A204.1 (cell line): ENCODE results near the gene KRT38.
"Not testable (repeated sequence)": the region's sequence is repeated elsewhere in the genome, so short reads cannot be mapped to it uniquely, and the experiment has no call there.

Experiments used
- FAIRE-seq: peaks from 2 replicates; lab custom pipeline; 2012; peaks lifted over from hg19 to GRCh38; lab: Jason Lieb, UNC

Gene KRT38

GRCh38 chr17:41457676-41458075 lies 16.9 kb upstream of the KRT38 start:
- FAIRE-seq = no peak

- FAIRE-seq = no peak
Measured at GRCh38 chr17:41456204-41456603, 15.4 kb upstream of the KRT38 start.

GRCh38 chr17:41455236-41455635 lies 14.5 kb upstream of the KRT38 start:
- no peak for FAIRE-seq

- FAIRE-seq = no peak
Measured at GRCh38 chr17:41453066-41453465, 12.3 kb upstream of the KRT38 start.

- FAIRE-seq = no peak
Measured at GRCh38 chr17:41452281-41452680, 11.5 kb upstream of the KRT38 start.

GRCh38 chr17:41451154-41451728 lies 10.5 kb upstream of the KRT38 start:
- FAIRE-seq = no peak

- FAIRE-seq = no peak
Measured at GRCh38 chr17:41449008-41449407, 8.2 kb upstream of the KRT38 start.

GRCh38 chr17:41448506-41448905 lies 7.7 kb upstream of the KRT38 start:
- no peak for FAIRE-seq

- no peak for FAIRE-seq
Measured at GRCh38 chr17:41446806-41447205, 6.0 kb upstream of the KRT38 start.

- FAIRE-seq = no peak
Measured at GRCh38 chr17:41444640-41445039, 3.9 kb upstream of the KRT38 start.

GRCh38 chr17:41444186-41444585 lies 3.4 kb upstream of the KRT38 start:
- FAIRE-seq = no peak

- no peak for FAIRE-seq
Measured at GRCh38 chr17:41442739-41443138, 2.0 kb upstream of the KRT38 start.

GRCh38 chr17:41439375-41439774 lies 1.4 kb downstream of the KRT38 start:
- no peak for FAIRE-seq

GRCh38 chr17:41437769-41438168 lies 3.0 kb downstream of the KRT38 start:
- FAIRE-seq = no peak

GRCh38 chr17:41437254-41437653 lies 3.5 kb downstream of the KRT38 start:
- no peak for FAIRE-seq

GRCh38 chr17:41434415-41434814 lies 6.4 kb downstream of the KRT38 start:
- no peak for FAIRE-seq

- FAIRE-seq = no peak
Measured at GRCh38 chr17:41434005-41434404, 6.8 kb downstream of the KRT38 start.

- FAIRE-seq = no peak
Measured at GRCh38 chr17:41433586-41433985, 7.2 kb downstream of the KRT38 start.

- FAIRE-seq = not testable (repeated sequence)
Measured at GRCh38 chr17:41430376-41430775, 10.4 kb downstream of the KRT38 start.

GRCh38 chr17:41429667-41430066 lies 11.1 kb downstream of the KRT38 start:
- FAIRE-seq = no peak

- FAIRE-seq = no peak
Measured at GRCh38 chr17:41428591-41429291, 12.0 kb downstream of the KRT38 start.

GRCh38 chr17:41424111-41424635 lies 16.6 kb downstream of the KRT38 start, which contains the start of gene KRT37:
KRT37 (minus strand) TSS chr17:41424585; CDS start chr17:41424523, 62 bp downstream.
- FAIRE-seq = no peak

GRCh38 chr17:41422586-41422985 lies 18.2 kb downstream of the KRT38 start:
- FAIRE-seq = not testable (repeated sequence)

GRCh38 chr17:41421617-41422016 lies 19.2 kb downstream of the KRT38 start:
- FAIRE-seq = no peak
